HAP-1 (cell line): ENCODE data around the gene PTGIR.

Experiments used
- DNase-seq, 2 experiments: peaks; one replicate each; pipeline ENCODE4 v3.0.0-alpha.2; 2016 to 2020; ENCODE audit warnings: low spot score in 2 of 2
- H3K27me3 ChIP-seq: fragments of 250-450 bp; sonication (Bioruptor Pico); 2 replicates; pipeline ENCODE4 v1.5.1; 2020; ENCODE audit warnings: low read depth, mild to moderate bottlenecking, moderate library complexity
- H3K36me3 ChIP-seq: fragments of 250-450 bp; sonication (Bioruptor Pico); replicated peaks from 2 replicates; pipeline ENCODE4 v1.5.1; 2020; ENCODE audit warnings: mild to moderate bottlenecking
- H3K4me1 ChIP-seq: fragments of 250-450 bp; sonication (Bioruptor Pico); 2 replicates; pipeline ENCODE4 v1.5.1; 2020; ENCODE audit warnings: mild to moderate bottlenecking
- H3K4me3 ChIP-seq: fragments of 250-450 bp; sonication (Bioruptor Pico); 2 replicates; pipeline ENCODE4 v1.5.1; 2020; ENCODE audit warnings: mild to moderate bottlenecking, moderate library complexity
- H3K9me3 ChIP-seq: fragments of 250-450 bp; sonication (Bioruptor Pico); 2 replicates; pipeline ENCODE4 v1.5.1; 2020; ENCODE audit warnings: mild to moderate bottlenecking, moderate library complexity
- in situ Hi-C: fragments of 300-500 bp; cut with MboI; formaldehyde crosslinking; loops from 3 replicates; pipeline ENCODE4 v1.14.3; 2020; ENCODE audit warnings: low sequenced_read_pairs, inconsistent platforms, mixed read lengths

The PTGIR gene

GRCh38 chr19:46591254-46591653 is 33.6 kb downstream of the PTGIR start:
- no peaks in the 10 kb centered on the region for H3K9me3 ChIP-seq
- in situ Hi-C loops, result no loop called here
- H3K4me3 ChIP-seq, result no peak overlapping the region
- no peaks in the 10 kb centered on the region for H3K27me3 ChIP-seq
- H3K36me3 ChIP-seq, result no peaks in the 10 kb centered on the region
- DNase-seq, result no peak
- peaks cover 6% of the 10 kb centered on the region; the same call in 1 of the 2 replicates for H3K4me1 ChIP-seq

- Histone ChIP-seq H3K27me3 (no peaks in the 10 kb centered on the region), H3K36me3 (no peaks in the 10 kb centered on the region), H3K9me3 (no peaks in the 10 kb centered on the region), H3K4me3 (no peak overlapping the region), H3K4me1 (no peaks in the 10 kb centered on the region)
- DNase-seq, result no peak
- in situ Hi-C loops, result no loop called here
These were observed 37.0 kb downstream of the PTGIR start for GRCh38 chr19:46587861-46588260.

GRCh38 chr19:46586294-46586693 is 38.6 kb downstream of the PTGIR start:
- Histone ChIP-seq H3K4me1 (no peaks in the 10 kb centered on the region), H3K36me3 (no peaks in the 10 kb centered on the region), H3K27me3 (no peaks in the 10 kb centered on the region), H3K4me3 (no peak overlapping the region), H3K9me3 (no peaks in the 10 kb centered on the region)
- in situ Hi-C loops, result no loop called here
- DNase-seq, result no peak

- no peak for DNase-seq
- H3K9me3 ChIP-seq, result no peaks in the 10 kb centered on the region
- no peaks in the 10 kb centered on the region for H3K27me3 ChIP-seq
- in situ Hi-C loops, result no loop called here
- no peaks in the 10 kb centered on the region for H3K4me1 ChIP-seq
- H3K36me3 ChIP-seq, result no peaks in the 10 kb centered on the region
- H3K4me3 ChIP-seq, result no peak overlapping the region
These were observed 39.4 kb downstream of the PTGIR start for GRCh38 chr19:46585539-46585938.

GRCh38 chr19:46580247-46580646 is 44.6 kb downstream of the PTGIR start:
- in situ Hi-C loops, result no loop called here
- no peaks in the 10 kb centered on the region for H3K9me3 ChIP-seq
- DNase-seq, result no peak

GRCh38 chr19:46579361-46579879 is 45.5 kb downstream of the PTGIR start:
- Histone ChIP-seq H3K4me1 (no peaks in the 10 kb centered on the region; the same call in 1 of the 2 replicates), H3K27me3 (peaks cover 2% of the 10 kb centered on the region; the same call in 1 of the 2 replicates), H3K36me3 (no peaks in the 10 kb centered on the region), H3K9me3 (no peaks in the 10 kb centered on the region), H3K4me3 (no peak overlapping the region)
- no peak for DNase-seq
- in situ Hi-C loops, result no loop called here

More at GRCh38 chr19:46580247-46580646, 44.6 kb downstream of the PTGIR start:
- Histone ChIP-seq H3K36me3 (no peaks in the 10 kb centered on the region), H3K27me3 (peaks cover 2% of the 10 kb centered on the region; the same call in 1 of the 2 replicates), H3K4me1 (no peaks in the 10 kb centered on the region; the same call in 1 of the 2 replicates), H3K4me3 (no peak overlapping the region)

- H3K4me1 ChIP-seq, result no peaks in the 10 kb centered on the region; the same call in 1 of the 2 replicates
- H3K27me3 ChIP-seq, result peaks cover 2% of the 10 kb centered on the region; the same call in 1 of the 2 replicates
- H3K9me3 ChIP-seq, result no peaks in the 10 kb centered on the region
- no peak for DNase-seq
- in situ Hi-C loops, result no loop called here
- H3K36me3 ChIP-seq, result no peaks in the 10 kb centered on the region
- H3K4me3 ChIP-seq, result no peak overlapping the region
These were observed 46.4 kb downstream of the PTGIR start for GRCh38 chr19:46578450-46578849.

- no peaks in the 10 kb centered on the region; the same call in 1 of the 2 replicates for H3K4me1 ChIP-seq
- no peaks in the 10 kb centered on the region for H3K27me3 ChIP-seq
- H3K36me3 ChIP-seq, result no peaks in the 10 kb centered on the region
- H3K4me3 ChIP-seq, result no peak overlapping the region
- H3K9me3 ChIP-seq, result no peaks in the 10 kb centered on the region
- peak in 1 of 2 experiments; percentile 29 for DNase-seq
- in situ Hi-C loops, result no loop called here
These were observed 50.4 kb downstream of the PTGIR start for GRCh38 chr19:46574533-46574932.

GRCh38 chr19:46573679-46574498 is 51.0 kb downstream of the PTGIR start:
- DNase-seq, result no peak
- Histone ChIP-seq H3K4me1 (no peaks in the 10 kb centered on the region), H3K27me3 (no peaks in the 10 kb centered on the region), H3K36me3 (no peaks in the 10 kb centered on the region), H3K9me3 (no peaks in the 10 kb centered on the region), H3K4me3 (no peak overlapping the region)
- in situ Hi-C loops, result no loop called here

GRCh38 chr19:46571495-46571894 is 53.4 kb downstream of the PTGIR start:
- peak; percentile 44 to 70 for DNase-seq
- H3K27me3 ChIP-seq, result no peaks in the 10 kb centered on the region
- no peak overlapping the region for H3K4me3 ChIP-seq
- no peaks in the 10 kb centered on the region for H3K4me1 ChIP-seq
- no peaks in the 10 kb centered on the region for H3K36me3 ChIP-seq
- no peaks in the 10 kb centered on the region for H3K9me3 ChIP-seq
- in situ Hi-C loops, result no loop called here
